B cell (primary cell): Measurements from ENCODE around the gene BANP.

Source experiments
- EZH2 ChIP-seq: IDR thresholded peaks from 2 replicates; pipeline ENCODE4 v1.6.1; 2012; ENCODE audit warnings: borderline replicate concordance, low read depth, mild to moderate bottlenecking, moderate library complexity, low read length; ENCODE audit not compliant: insufficient read depth, poor library complexity, severe bottlenecking
- TF ChIP-seq, protein P1 (sequence below): fragments of 200-600 bp; IDR thresholded peaks from one replicate; pipeline ENCODE4 v1.8.0; 2022; ENCODE audit warnings: antibody characterized with exemption, mild to moderate bottlenecking

DNA sequence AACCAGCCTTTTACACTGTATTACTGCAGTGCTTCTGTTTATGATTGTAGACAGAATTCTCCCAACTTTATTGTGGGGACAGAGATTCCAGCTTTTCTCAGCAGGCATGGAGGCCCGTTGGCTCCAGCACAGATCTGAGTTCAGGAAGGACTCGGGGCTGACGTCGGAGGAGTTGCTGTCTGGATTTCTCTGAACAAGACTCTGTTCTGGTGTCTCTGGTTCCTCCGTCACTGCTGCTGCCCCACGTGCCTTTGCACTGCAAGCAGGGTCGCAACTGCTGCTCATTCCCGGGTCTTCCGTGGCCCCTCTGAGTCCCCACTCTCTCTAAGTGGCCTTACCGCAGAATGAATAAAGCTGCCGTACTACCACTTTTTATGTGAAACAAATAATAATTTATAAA lies 88.4 kb downstream of the BANP start:
- TF ChIP-seq, protein P1, sequence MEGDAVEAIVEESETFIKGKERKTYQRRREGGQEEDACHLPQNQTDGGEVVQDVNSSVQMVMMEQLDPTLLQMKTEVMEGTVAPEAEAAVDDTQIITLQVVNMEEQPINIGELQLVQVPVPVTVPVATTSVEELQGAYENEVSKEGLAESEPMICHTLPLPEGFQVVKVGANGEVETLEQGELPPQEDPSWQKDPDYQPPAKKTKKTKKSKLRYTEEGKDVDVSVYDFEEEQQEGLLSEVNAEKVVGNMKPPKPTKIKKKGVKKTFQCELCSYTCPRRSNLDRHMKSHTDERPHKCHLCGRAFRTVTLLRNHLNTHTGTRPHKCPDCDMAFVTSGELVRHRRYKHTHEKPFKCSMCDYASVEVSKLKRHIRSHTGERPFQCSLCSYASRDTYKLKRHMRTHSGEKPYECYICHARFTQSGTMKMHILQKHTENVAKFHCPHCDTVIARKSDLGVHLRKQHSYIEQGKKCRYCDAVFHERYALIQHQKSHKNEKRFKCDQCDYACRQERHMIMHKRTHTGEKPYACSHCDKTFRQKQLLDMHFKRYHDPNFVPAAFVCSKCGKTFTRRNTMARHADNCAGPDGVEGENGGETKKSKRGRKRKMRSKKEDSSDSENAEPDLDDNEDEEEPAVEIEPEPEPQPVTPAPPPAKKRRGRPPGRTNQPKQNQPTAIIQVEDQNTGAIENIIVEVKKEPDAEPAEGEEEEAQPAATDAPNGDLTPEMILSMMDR = no peak
- no peak for TF ChIP-seq EZH2
